Smooth muscle cell (in vitro differentiated cells): Measurements from ENCODE around the gene APOL1. TPM values are rescaled to one million over a fixed set of nuclear protein-coding genes. Genes with fewer than 3 reads are reported as not detected.

Experiments used
- DNase-seq: peaks from one replicate; lab custom pipeline; 2025; ENCODE audit not compliant: unreplicated experiment; lab: John Stamatoyannopoulos, UW
- H2AFZ ChIP-seq: fragments of 200-600 bp; sonication (generic); 2 replicates; pipeline ENCODE4 v1.6.0; 2016; ENCODE audit warnings: antibody characterized with exemption, low read depth, mild to moderate bottlenecking
- H3F3A ChIP-seq: fragments of 200-600 bp; sonication (generic); 2 replicates; pipeline ENCODE4 v1.6.0; 2017; ENCODE audit warnings: antibody characterized with exemption, low read depth
- H3K27ac ChIP-seq: fragments of 200-600 bp; sonication (generic); 2 replicates; pipeline ENCODE4 v1.5.1; 2016; ENCODE audit warnings: low read depth, mild to moderate bottlenecking
- H3K27me3 ChIP-seq: fragments of 200-600 bp; sonication (generic); 2 replicates; pipeline ENCODE4 v1.6.1; 2016; ENCODE audit warnings: low read depth, mild to moderate bottlenecking
- H3K36me3 ChIP-seq: fragments of 200-600 bp; sonication (generic); 2 replicates; pipeline ENCODE4 v1.5.1; 2016; ENCODE audit warnings: low read depth
- H3K4me1 ChIP-seq: fragments of 200-600 bp; sonication (generic); 2 replicates; pipeline ENCODE4 v1.5.1; 2016; ENCODE audit warnings: low read depth
- H3K4me2 ChIP-seq: fragments of 200-600 bp; sonication (generic); 2 replicates; pipeline ENCODE4 v1.6.0; 2016; ENCODE audit warnings: mild to moderate bottlenecking
- H3K4me3 ChIP-seq: fragments of 200-600 bp; sonication (generic); 2 replicates; pipeline ENCODE4 v1.5.1; 2016; ENCODE audit warnings: mild to moderate bottlenecking
- H3K79me2 ChIP-seq: fragments of 200-600 bp; sonication (generic); 2 replicates; pipeline ENCODE4 v1.6.0; 2016; ENCODE audit warnings: low read depth, mild to moderate bottlenecking
- H3K9ac ChIP-seq: fragments of 200-600 bp; sonication (generic); 2 replicates; pipeline ENCODE4 v1.6.0; 2016; ENCODE audit warnings: low read depth
- H3K9me3 ChIP-seq: fragments of 200-600 bp; sonication (generic); replicated peaks from 2 replicates; pipeline ENCODE4 v1.5.1; 2016; ENCODE audit warnings: low read depth
- H4K20me1 ChIP-seq: fragments of 200-600 bp; sonication (generic); 2 replicates; pipeline ENCODE4 v1.6.0; 2016; ENCODE audit warnings: low read depth
- CTCF ChIP-seq: fragments of 200-600 bp; sonication (generic); IDR thresholded peaks from 2 replicates; pipeline ENCODE4 v1.5.1; 2017; ENCODE audit warnings: borderline replicate concordance, mild to moderate bottlenecking, antibody characterized with exemption; ENCODE audit not compliant: insufficient read depth, poor library complexity, severe bottlenecking
- WGBS: methylation state at CpG from one replicate; pipeline ENCODE4 v1.1.7; 2016; ENCODE audit warnings: low lambda C conversion rate; 5-methylcytosine and 5-hydroxymethylcytosine counted together
- polyA plus RNA-seq: library from polyadenylated mRNA; unstranded; fragments of >200 nt; fragmentation: Nextera tagmentation; extraction: Ambion mirVana; gene quantifications from 2 replicates; pipeline ENCODE4 v1.2.1, GENCODE V29; 2016
- total RNA-seq: library from RNA; depleted of rRNA; stranded (reverse); fragments of >200 nt; gene quantifications from 2 replicates; pipeline ENCODE4 v1.2.3, GENCODE V29; 2014

APOL1 gene
- total and polyA plus RNA-seq, 2 experiments from 2014 or later = 0.62 TPM; not detected in 1

GRCh38 chr22:36274531-36274930 is 21.6 kb downstream of the APOL1 start:
- Histone ChIP-seq H3K9ac (no peak overlapping the region), H2AFZ (no peak overlapping the region), H3K9me3 (no peaks in the 10 kb centered on the region), H3K4me2 (no peak overlapping the region), H3K4me3 (no peak overlapping the region), H4K20me1 (peaks cover 12% of the 10 kb centered on the region), H3K4me1 (no peaks in the 10 kb centered on the region), H3K27me3 (no peaks in the 10 kb centered on the region), H3F3A (peaks cover 11% of the 10 kb centered on the region), H3K79me2 (no peaks in the 10 kb centered on the region), H3K27ac (no peak overlapping the region), H3K36me3 (no peaks in the 10 kb centered on the region)
- 92% methylated on average over 5 of the region's 5 CpGs for WGBS
- TF ChIP-seq CTCF = no peak
- DNase-seq = no peak

- Histone ChIP-seq H3F3A (peaks cover 37% of the 10 kb centered on the region), H4K20me1 (peaks cover 41% of the 10 kb centered on the region), H3K27ac (no peak overlapping the region), H3K36me3 (peaks cover 14% of the 10 kb centered on the region), H3K4me2 (no peak overlapping the region), H3K9me3 (no peaks in the 10 kb centered on the region), H3K27me3 (no peaks in the 10 kb centered on the region), H3K9ac (no peak overlapping the region), H3K79me2 (no peaks in the 10 kb centered on the region), H2AFZ (no peak overlapping the region), H3K4me3 (no peak overlapping the region), H3K4me1 (no peaks in the 10 kb centered on the region)
- no peak for DNase-seq
- 40% methylated on average over 17 of the region's 18 CpGs for WGBS
- TF ChIP-seq CTCF = peak; percentile 50
Observed at GRCh38 chr22:36277482-36278291, 24.8 kb downstream of the APOL1 start.

GRCh38 chr22:36279219-36279666 is 26.3 kb downstream of the APOL1 start:
- no peak overlapping the region for H3K27ac ChIP-seq
- no peak overlapping the region for H3K4me3 ChIP-seq
- no peak overlapping the region for H2AFZ ChIP-seq
- no peak for DNase-seq
- no peak overlapping the region for H3K4me2 ChIP-seq
- peaks cover 57% of the 10 kb centered on the region for H4K20me1 ChIP-seq
- 84% methylated on average over 8 of the region's 8 CpGs for WGBS
- no peaks in the 10 kb centered on the region for H3K4me1 ChIP-seq
- TF ChIP-seq CTCF = no peak
- no peaks in the 10 kb centered on the region for H3K27me3 ChIP-seq
- H3K79me2 ChIP-seq = no peaks in the 10 kb centered on the region
- peaks cover 48% of the 10 kb centered on the region for H3F3A ChIP-seq
- no peaks in the 10 kb centered on the region for H3K9me3 ChIP-seq
- no peak overlapping the region for H3K9ac ChIP-seq
- H3K36me3 ChIP-seq = peaks cover 14% of the 10 kb centered on the region

GRCh38 chr22:36280379-36280778 is 27.4 kb downstream of the APOL1 start:
- Histone ChIP-seq H2AFZ (no peak overlapping the region), H3K36me3 (peaks cover 24% of the 10 kb centered on the region), H3K4me3 (no peak overlapping the region), H3K9ac (no peak overlapping the region), H3K79me2 (no peaks in the 10 kb centered on the region), H3K4me2 (no peak overlapping the region), H4K20me1 (peaks cover 68% of the 10 kb centered on the region), H3K4me1 (no peaks in the 10 kb centered on the region), H3F3A (peaks cover 60% of the 10 kb centered on the region), H3K9me3 (no peaks in the 10 kb centered on the region), H3K27ac (no peak overlapping the region), H3K27me3 (no peaks in the 10 kb centered on the region)
- no peak for TF ChIP-seq CTCF
- 88% methylated on average over 8 of the region's 8 CpGs for WGBS
- DNase-seq = no peak
